Sigmoid colon (tissue), 4 donors: ENCODE measurements around the gene MINDY4.

Source experiments
- CTCF ChIP-seq, 4 experiments: fragments of 450-650 bp in 3 of 4; fragments of 200-600 bp in 1 of 4; IDR thresholded peaks; one replicate each; pipeline ENCODE4 v1.5.1; 2016 to 2019; ENCODE audit warnings: antibody characterized with exemption in 4 of 4, mild to moderate bottlenecking in 3 of 4, moderate library complexity in 2 of 4
- EP300 ChIP-seq, 4 donors: sonication (generic); formaldehyde crosslinking; IDR thresholded peaks; one replicate each; pipeline ENCODE4 v1.6.1; 2017; ENCODE audit warnings: antibody characterized with exemption in 4 of 4
- POLR2A ChIP-seq, 2 donors: fragments of 450-650 bp; IDR thresholded peaks; one replicate each; pipeline ENCODE4 v1.6.1; 2016; ENCODE audit warnings: antibody characterized with exemption in 2 of 2, mild to moderate bottlenecking in 2 of 2, moderate library complexity in 2 of 2
- POLR2AphosphoS5 ChIP-seq, 4 donors: sonication (generic); formaldehyde crosslinking; IDR thresholded peaks; one replicate each; pipeline ENCODE4 v1.6.1; 2017; ENCODE audit warnings: antibody characterized with exemption in 4 of 4

GRCh38 chr7:30921540-30922401 lies 150.6 kb downstream of the MINDY4 start:
- TF ChIP-seq CTCF (IDR thresholded peaks at IDR 0.05) (no peak), POLR2A (IDR thresholded peaks at IDR 0.05) (no peak), EP300 (IDR thresholded peaks at IDR 0.05) (no peak), POLR2AphosphoS5 (IDR thresholded peaks at IDR 0.05) (no peak)
